Adipose tissue (tissue), 3 donors: ENCODE results near the gene PPM1K. TPM values are rescaled to one million over a fixed set of nuclear protein-coding genes. Genes with fewer than 3 reads are reported as not detected.
"Not testable (repeated sequence)": the region's sequence is repeated elsewhere in the genome, so short reads cannot be mapped to it uniquely, and the experiment has no call there.

Experiments
- H3K27ac ChIP-seq: one replicate; pipeline ENCODE4 v1.5.1; 2013; ENCODE audit warnings: low read depth, low read length
- WGBS, 3 donors: extraction: QIAGEN DNeasy Blood & Tissue Kit; methylation state at CpG; one replicate each; pipeline ENCODE4 v1.1.7; 2013; 5-methylcytosine and 5-hydroxymethylcytosine counted together
- polyA plus RNA-seq, 3 donors: library from polyadenylated mRNA; stranded (reverse); fragments of 200-250 nt; gene quantifications; one replicate each; pipeline ENCODE4 v1.2.3, GENCODE V29; 2013
- donor health status: healthy with polysubstance abuse.
- donor health status: Bipolar disorder and iron deficiency.
- donor health status: healthy.

Gene PPM1K
- polyA plus RNA-seq, result 1 to 10 TPM; 4.4 to 7.5 (median 7.3) TPM

- WGBS, 3 donors, result 0 to 1% (median 0%) methylated on average over 50 to 55 of the region's 55 CpGs
- peak within 1 kb of the TSS; percentile 68 for H3K27ac ChIP-seq
Observed at GRCh38 chr4:88284439-88285234, at the start of gene PPM1K. TSS of gene PPM1K (minus strand) at chr4:88284561. CDS start at chr4:88278583, 5,978 bp downstream.

GRCh38 chr4:88333741-88334405, 49.5 kb upstream of the PPM1K start:
- 95 to 100% (median 100%) methylated on average over 1 of the region's 1 CpG for WGBS, 3 donors
- no peak overlapping the region for H3K27ac ChIP-seq

GRCh38 chr4:88327665-88328064, 43.3 kb upstream of the PPM1K start:
- WGBS, 3 donors, result 83 to 87% (median 84%) methylated on average over 1 of the region's 1 CpG
- H3K27ac ChIP-seq, result no peak overlapping the region

- 36 to 48% (median 40%) methylated on average over 5 of the region's 5 CpGs for WGBS, 3 donors
Observed at GRCh38 chr4:88320780-88321373, 36.5 kb upstream of the PPM1K start.

DNA sequence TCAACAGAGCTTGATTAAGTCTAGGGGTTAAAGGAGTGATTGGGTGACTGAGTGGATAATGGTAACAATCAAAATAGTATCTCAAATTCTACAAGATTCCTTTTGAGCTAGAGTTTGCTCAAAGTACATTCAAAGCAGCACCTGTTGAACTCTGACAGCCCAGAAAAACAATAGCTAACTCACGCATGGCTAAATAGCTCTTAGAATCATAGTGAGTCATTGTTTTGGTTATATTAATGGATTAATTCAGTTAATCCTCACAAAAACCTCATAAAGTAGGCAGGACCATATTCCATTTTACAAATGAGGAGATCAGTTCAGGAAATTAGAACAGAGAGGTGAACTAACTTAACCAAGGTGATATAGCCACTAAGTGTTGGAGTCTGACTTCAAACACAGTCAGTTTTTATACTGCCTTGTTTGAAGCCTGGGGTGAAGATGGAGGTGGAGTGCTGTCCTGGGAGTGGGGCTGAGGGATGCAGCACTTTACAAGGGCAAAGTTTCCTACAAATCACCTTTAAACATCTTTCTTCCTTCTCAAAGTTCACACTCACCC, 35.9 kb upstream of the PPM1K start:
- H3K27ac ChIP-seq, result no peak overlapping the region
- 83 to 91% (median 91%) methylated on average over 1 of the region's 1 CpG for WGBS, 3 donors

More at GRCh38 chr4:88320780-88321373, 36.5 kb upstream of the PPM1K start:
- H3K27ac ChIP-seq, result no peak overlapping the region

GRCh38 chr4:88318751-88319350, 34.5 kb upstream of the PPM1K start:
- no peak overlapping the region for H3K27ac ChIP-seq
- WGBS, 3 donors, result 63 to 87% (median 80%) methylated on average over 3 of the region's 3 CpGs

GRCh38 chr4:88315460-88316017, 31.2 kb upstream of the PPM1K start:
- WGBS, 3 donors, result 43 to 78% (median 69%) methylated on average over 5 of the region's 5 CpGs

DNA sequence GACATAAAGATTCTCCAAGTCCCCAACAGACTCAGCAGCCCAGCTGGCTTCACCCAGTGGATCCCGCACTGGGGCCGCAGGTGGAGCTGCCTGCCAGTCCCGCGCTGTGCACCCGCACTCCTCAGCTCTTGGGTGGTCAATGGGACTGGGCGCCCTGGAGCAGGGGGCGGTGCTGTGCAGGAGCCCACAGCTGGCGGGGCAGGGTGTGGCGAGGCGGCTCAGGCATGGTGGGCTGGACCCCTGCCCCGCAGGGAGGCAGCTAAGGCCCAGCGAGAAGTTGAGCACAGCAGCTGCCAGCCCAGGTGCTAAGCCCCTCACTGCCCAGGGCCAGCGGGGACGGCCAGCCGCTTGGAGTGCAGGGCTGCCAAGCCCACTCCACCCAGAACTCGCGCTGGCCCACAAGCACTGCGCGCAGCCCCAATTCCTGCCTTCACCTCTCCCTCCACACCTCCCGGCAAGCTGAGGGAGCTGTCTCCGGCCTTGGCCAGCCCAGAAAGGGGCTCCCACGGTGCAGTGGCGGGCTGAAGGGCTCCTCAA, 28.8 kb upstream of the PPM1K start:
- 96 to 97% (median 96%) methylated on average over 17 to 23 of the region's 23 CpGs for WGBS, 3 donors
- not testable (repeated sequence) for H3K27ac ChIP-seq

More at GRCh38 chr4:88315460-88316017, 31.2 kb upstream of the PPM1K start:
- no peak overlapping the region for H3K27ac ChIP-seq

DNA sequence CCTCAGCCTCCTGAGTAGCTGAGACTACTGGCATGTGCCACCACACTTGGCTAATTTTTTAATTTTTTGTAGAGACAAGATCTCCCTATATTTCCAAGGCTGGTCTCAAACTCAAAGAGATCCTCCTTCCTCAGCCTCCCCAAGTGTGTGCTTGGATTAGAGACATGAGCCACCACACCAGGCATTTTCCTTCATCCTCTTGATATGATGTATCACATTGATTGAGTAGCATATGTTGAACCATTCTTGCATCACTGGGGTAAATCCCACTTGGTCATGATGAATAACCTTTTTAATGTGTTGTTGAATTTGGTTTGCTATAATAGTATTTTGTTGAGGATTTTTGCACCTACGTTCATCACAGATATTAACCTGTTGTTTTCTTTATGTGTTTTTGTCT, 24.2 kb upstream of the PPM1K start:
- WGBS, 3 donors, result 59 to 78% (median 63%) methylated on average over 1 of the region's 1 CpG
- H3K27ac ChIP-seq, result no peak overlapping the region

DNA sequence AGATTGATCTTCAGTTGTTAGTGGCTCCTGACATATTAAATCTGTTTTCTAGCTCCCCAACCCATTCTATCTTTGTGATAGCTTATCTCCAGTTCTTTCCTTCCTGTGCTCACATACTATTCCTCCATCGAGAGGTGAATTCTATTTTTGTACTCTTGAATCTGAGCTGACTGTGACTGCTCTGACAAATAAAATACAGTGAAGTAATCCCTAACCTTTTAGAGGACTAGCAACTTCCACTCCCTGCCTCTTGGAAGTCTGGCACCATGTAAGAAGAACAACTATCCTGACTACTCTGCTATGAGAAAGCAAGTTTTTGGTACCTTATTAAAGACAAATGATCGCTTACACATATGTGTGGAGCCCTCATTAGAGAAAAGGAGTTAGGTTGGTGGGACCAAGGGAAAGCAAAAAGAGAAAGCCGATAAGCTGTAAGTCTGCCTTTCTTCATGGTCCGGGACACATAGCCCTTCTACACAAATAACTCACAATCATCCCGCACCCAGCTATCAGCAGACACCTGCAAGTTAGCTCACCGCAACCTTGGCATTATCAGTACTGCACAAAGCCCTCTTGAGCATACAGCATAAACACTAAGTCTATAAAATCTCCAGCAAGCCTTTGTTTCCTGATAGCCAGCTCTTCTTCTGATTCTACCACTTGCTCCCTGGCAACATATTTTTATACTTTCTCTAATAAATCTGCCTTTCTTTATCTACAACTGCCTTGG, 13.5 kb upstream of the PPM1K start:
- H3K27ac ChIP-seq, result no peak overlapping the region
- WGBS, 3 donors, result 57 to 87% (median 82%) methylated on average over 6 of the region's 6 CpGs

DNA sequence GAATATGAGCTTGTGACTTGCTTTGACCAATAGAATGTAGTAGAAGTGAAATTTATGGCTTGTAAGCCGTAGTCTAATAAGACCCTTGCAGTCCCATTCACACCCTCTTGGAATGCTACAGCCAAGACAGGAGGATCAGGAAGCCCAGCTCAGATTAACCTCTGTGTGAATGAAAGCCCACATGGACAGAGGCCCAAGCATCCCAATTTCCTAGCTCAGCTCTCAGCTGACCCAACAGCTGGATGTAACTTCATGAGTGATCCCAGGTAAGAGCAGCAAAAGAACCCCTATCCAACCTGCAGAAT, 12.8 kb upstream of the PPM1K start:
- no peak overlapping the region for H3K27ac ChIP-seq
- whole genome bisulfite sequencing, 3 donors, result 88 to 100% (median 97%) methylated on average over 1 of the region's 1 CpG

DNA sequence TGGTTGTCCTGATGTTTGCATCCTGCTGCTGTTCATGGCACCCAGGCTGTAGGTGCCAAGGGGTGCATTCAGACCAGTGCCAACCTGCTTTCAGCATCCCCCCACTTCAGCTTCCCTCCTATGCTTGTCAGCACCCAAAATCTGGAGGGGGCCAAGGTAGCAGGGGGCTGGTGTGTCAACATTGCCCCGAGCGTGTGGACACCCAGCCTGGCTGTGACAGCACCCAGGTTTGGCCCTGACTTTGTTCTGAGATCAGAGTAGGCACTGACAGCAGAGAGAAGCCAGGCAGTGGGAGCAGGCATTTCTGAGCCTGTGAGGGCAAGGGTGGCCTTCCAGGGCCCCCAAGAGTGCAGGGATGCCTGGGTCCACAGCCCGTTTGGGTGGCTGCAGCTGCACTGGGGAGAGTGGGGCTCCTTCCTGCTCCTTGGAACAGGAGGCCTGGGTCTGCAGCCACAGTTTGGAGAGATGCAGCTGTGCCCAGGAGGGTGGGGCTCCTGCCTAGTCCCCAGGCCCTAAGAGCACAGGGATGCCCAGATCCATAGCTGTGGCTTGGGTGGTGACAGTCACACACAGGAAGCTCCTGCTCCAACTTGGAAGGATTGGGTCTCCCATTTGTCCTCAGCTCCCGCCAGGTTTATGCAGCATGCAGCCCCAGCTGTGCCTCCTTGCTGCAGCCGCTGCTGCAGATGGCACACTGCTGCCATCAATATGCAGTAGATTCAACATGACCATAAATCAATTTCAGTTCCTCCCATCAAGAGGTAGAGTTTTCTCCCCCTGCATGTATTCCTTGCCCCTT, 12.3 kb upstream of the PPM1K start:
- WGBS, 3 donors, result 92 to 96% (median 94%) methylated on average over 5 of the region's 5 CpGs
- H3K27ac ChIP-seq, result no peak overlapping the region

DNA sequence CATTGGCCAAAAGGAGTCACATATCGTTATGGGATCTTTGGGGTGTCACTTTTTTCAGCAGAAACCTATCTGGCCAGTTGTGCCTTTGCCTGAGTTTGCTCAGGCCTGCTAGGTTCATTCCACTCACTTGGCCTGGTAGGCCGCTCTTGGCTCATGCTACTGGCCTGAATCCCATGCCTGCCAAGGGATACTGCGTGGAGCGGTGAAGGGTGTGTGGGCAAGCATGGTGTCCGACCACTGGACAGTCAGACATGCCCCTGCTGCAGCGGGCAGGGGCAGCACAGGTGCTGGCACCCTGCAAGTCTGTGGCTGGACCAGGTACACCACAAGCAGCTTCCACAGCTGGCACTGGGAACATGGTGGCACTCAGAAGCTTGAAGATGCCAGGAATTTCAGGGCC, 11.3 kb upstream of the PPM1K start:
- 94 to 98% (median 98%) methylated on average over 6 of the region's 6 CpGs for WGBS, 3 donors
- no peak overlapping the region for H3K27ac ChIP-seq

- no peak overlapping the region for H3K27ac ChIP-seq
- WGBS, 3 donors, result 26 to 73% (median 69%) methylated on average over 4 of the region's 4 CpGs
Observed at GRCh38 chr4:88291003-88291402, 6.6 kb upstream of the PPM1K start.

DNA sequence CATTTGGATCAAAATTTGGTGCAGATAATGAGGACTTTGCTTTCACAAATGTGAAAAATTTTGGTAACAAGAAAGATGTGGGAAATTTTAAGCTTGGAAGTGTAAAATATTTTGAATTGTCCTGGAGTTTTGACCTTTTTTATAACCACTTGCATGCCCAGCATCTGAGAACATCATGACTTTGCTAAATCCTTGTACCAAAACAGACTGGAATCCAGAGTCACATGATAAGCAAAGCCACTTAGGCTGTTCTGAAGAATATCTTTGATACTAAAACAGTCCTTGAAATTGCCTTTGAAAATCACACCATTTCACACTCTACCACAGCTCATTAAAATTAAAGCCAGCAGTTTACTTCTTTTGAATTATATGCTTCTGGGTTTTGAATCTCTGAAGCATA, 2.5 kb upstream of the PPM1K start:
- H3K27ac ChIP-seq, result no peak overlapping the region

DNA sequence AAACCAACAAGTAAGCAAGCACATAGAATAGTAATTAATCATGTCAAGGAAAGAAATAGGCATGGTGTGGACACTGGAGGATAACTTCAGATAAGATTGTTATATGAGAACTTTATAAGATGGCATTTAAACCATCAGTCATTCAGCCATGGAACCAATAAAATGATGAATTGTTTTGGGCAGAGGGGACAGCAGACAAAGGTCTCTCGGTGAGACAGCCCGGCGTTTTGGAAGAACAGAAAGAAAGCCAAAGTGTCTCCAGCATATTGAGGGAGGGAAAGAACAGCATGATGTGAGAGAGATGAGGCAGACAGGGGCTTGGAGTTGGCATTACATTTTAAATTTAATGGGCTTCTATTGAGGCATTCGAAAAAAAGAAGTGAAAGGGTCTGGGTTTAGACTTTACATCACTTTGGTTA, 883 bp upstream of the PPM1K start:
- no peak overlapping the region for H3K27ac ChIP-seq
- WGBS, 3 donors, result 17 to 37% (median 27%) methylated on average over 4 of the region's 4 CpGs
